ENCODE measurements around the gene GPR89A.

DNA sequence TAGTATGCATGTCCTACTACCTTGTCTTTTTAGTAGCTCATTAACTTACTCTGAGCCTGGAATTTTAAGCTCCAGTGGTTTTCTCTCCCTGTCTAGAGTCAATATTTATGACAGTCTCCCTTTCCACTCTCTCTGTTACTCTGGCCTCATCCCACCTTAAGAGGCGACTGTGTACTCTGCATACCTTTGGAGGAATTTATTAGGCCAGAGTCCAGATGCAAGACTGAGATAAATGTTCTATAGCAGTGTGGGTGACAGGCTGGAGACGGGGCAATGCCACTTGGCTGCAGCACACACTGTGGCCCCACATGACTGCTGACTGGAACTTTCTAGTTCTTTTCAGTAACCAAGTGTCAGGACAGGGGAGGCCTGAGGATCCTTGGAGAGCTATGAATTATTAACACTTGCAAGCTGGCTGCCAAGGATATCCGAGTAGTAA is 103.4 kb downstream of the GPR89A start:
- TF ChIP-seq CTCF (IDR thresholded peaks at IDR 0.05; ENCODE audit: low read depth, low read length, poor library complexity, severe bottlenecking) = no peak
- TF ChIP-seq EZH2phosphoT487 (IDR thresholded peaks at IDR 0.05; ENCODE audit: borderline replicate concordance, low read length) = no peak
